Measurements from ENCODE around the gene BICRAL. TPM values are rescaled to one million over a fixed set of nuclear protein-coding genes. Genes with fewer than 3 reads are reported as not detected.

BICRAL gene
- total and polyA plus RNA-seq, 9 of the 15 experiments (the other 6 are each of a cell fraction or from before 2014, with no cell fraction given): 1.2 to 11.9 (median 5.6) TPM

- Histone ChIP-seq H3K4me1 (replicated peaks in 1 of 2; ENCODE audit: control insufficient read depth in 2 of 2, insufficient read depth in 2 of 2, low read length in 2 of 2) (peaks cover 31 to 45% of the 10 kb centered on the region in 2 experiments), H3K27me3 (ENCODE audit: control insufficient read depth in 2 of 2, insufficient read depth in 2 of 2, low read length in 2 of 2) (no peaks in the 10 kb centered on the region), H3K4me3 (peak overlapping the region; percentile 77), H3K79me2 (ENCODE audit: control insufficient read depth, insufficient read depth, low read length) (peaks cover 79% of the 10 kb centered on the region), H2AFZ (ENCODE audit: low read depth, low read length) (peak overlapping the region; percentile 68), H3K9me1 (ENCODE audit: control insufficient read depth, insufficient read depth, low read length) (no peaks in the 10 kb centered on the region), H3K4me2 (ENCODE audit: insufficient read depth, low read length) (peak overlapping the region; percentile 80), H3K9ac (ENCODE audit: insufficient read depth in 1 of 2, low read depth in 2 of 2, low read length in 2 of 2) (peak overlapping the region; percentile 95 to 99), H4K20me1 (replicated peaks; ENCODE audit: control insufficient read depth, insufficient read depth, low read length) (no peaks in the 10 kb centered on the region), H3K36me3 (ENCODE audit: control insufficient read depth, insufficient read depth, low read length) (peaks cover 4% of the 10 kb centered on the region; the same call in 1 of the 3 replicates), H3K9me3 (replicated peaks; ENCODE audit: control insufficient read depth, insufficient read depth, low read depth, low read length) (no peaks in the 10 kb centered on the region), H3K27ac (ENCODE audit: extremely low read depth, low read depth, low read length) (peak overlapping the region; percentile 91)
- BruUV-seq (replicated peaks): TSS peak; percentile 54
- in situ Hi-C loops (cut with MboI) (no loop called here), intact Hi-C loops (cut with micrococcal nuclease) (no loop called here)
- 3% methylated on average over 10 of the region's 10 CpGs for WGBS (ENCODE audit: insufficient coverage, low coverage, missing lambda C conversion rate)
- DNase-seq (ENCODE audit: extremely low read depth in 1 of 4, low spot score in 3 of 4) (peak in 1 of 4 experiments; percentile 10), ATAC-seq (no peak), FAIRE-seq (no peak)
- POLR2A ChIA-PET: interaction anchor here (0.6 to 8.5 kb wide), 21 partner anchors 10 to 723 kb away, joined by 3 to 73 read pairs (median 4); partner anchors contain the start of genes RPL7L1, TBCC and UBR2
- CTCF ChIA-PET (ENCODE audit: low intra/inter-chr PET ratio): no interaction called here
- TF ChIP-seq ARID3B (CRISPR knock-in tag; IDR thresholded peaks at IDR 0.05; ENCODE audit: borderline replicate concordance) (no peak), MCM2 (IDR thresholded peaks at IDR 0.05; ENCODE audit: low read depth) (no peak), ZFPM2 (CRISPR knock-in tag; IDR thresholded peaks at IDR 0.05) (no peak), ARID3A (IDR thresholded peaks at IDR 0.05; ENCODE audit: borderline replicate concordance, low read depth, low read length) (no peak), TGIF2 (CRISPR knock-in tag; IDR thresholded peaks at IDR 0.05) (0 out of 2 replicates have a peak, but pooled peaks have one; percentile 61), ZNF184 (CRISPR knock-in tag; IDR thresholded peaks at IDR 0.05) (no peak), EZH2 (IDR thresholded peaks at IDR 0.05; ENCODE audit: borderline replicate concordance, low read depth, low read length) (no peak), ZFP30 (CRISPR knock-in tag; IDR thresholded peaks at IDR 0.05; ENCODE audit: borderline replicate concordance) (no peak), ATF6 (CRISPR knock-in tag; IDR thresholded peaks at IDR 0.05) (no peak), OTX1 (CRISPR knock-in tag; IDR thresholded peaks at IDR 0.05) (no peak), KDM1A (IDR thresholded peaks at IDR 0.05) (no peak), NFRKB (IDR thresholded peaks at IDR 0.05; ENCODE audit: low read depth) (peak; percentile 97; the same call in 1 of the 2 replicates), FOXK2 (conservative IDR thresholded peaks at IDR 0.05 in 1 of 2, IDR thresholded peaks at IDR 0.05 in 1 of 2; ENCODE audit: low read depth in 2 of 2) (no peak), XRCC5 (IDR thresholded peaks at IDR 0.05; ENCODE audit: low read depth, low read length) (no peak), BACH1 (tag; IDR thresholded peaks at IDR 0.05) (no peak), HDAC8 (tag; IDR thresholded peaks at IDR 0.05) (no peak), POLR2G (IDR thresholded peaks at IDR 0.05; ENCODE audit: low read depth, low read length) (no peak), SRSF7 (optimal IDR thresholded peaks at IDR 0.05; ENCODE audit: low read depth, low read length) (no peak)
Measured at GRCh38 chr6:42783876-42784642, 2.2 kb downstream of the BICRAL start.

Data from K562 (cell line).